Measurements from ENCODE around the gene CARD14.
"Not testable (repeated sequence)": the region's sequence is repeated elsewhere in the genome, so short reads cannot be mapped to it uniquely, and the experiment has no call there.

Gene CARD14

GRCh38 chr17:80248001-80248893, 78.4 kb downstream of the CARD14 start:
- no peak overlapping the region for H3K4me3 Mint-ChIP-seq
- peaks cover 11% of the 10 kb centered on the region for H3K4me1 Mint-ChIP-seq (ENCODE audit: low read depth)
- H3K36me3 Mint-ChIP-seq (ENCODE audit: low read depth) = no peaks in the 10 kb centered on the region
- no peaks in the 10 kb centered on the region for H3K9me3 Mint-ChIP-seq
- no peak overlapping the region for H3K27ac Mint-ChIP-seq
- no peaks in the 10 kb centered on the region for H3K27me3 Mint-ChIP-seq

- Mint-ChIP-seq H3K27ac (no peak overlapping the region), H3K9me3 (no peaks in the 10 kb centered on the region), H3K27me3 (no peaks in the 10 kb centered on the region), H3K4me1 (ENCODE audit: low read depth) (peaks cover 20% of the 10 kb centered on the region), H3K36me3 (ENCODE audit: low read depth) (no peaks in the 10 kb centered on the region), H3K4me3 (no peak overlapping the region)
Observed at GRCh38 chr17:80248894-80249710, 79.3 kb downstream of the CARD14 start.

- Mint-ChIP-seq H3K4me1 (ENCODE audit: low read depth) (peaks cover 44% of the 10 kb centered on the region), H3K9me3 (no peaks in the 10 kb centered on the region), H3K27me3 (no peaks in the 10 kb centered on the region), H3K36me3 (ENCODE audit: low read depth) (no peaks in the 10 kb centered on the region), H3K27ac (no peak overlapping the region), H3K4me3 (no peak overlapping the region)
Observed at GRCh38 chr17:80251966-80252365, 82.1 kb downstream of the CARD14 start.

- H3K36me3 Mint-ChIP-seq (ENCODE audit: low read depth) = no peaks in the 10 kb centered on the region
- peaks cover 51% of the 10 kb centered on the region for H3K4me1 Mint-ChIP-seq (ENCODE audit: low read depth)
- no peaks in the 10 kb centered on the region for H3K27me3 Mint-ChIP-seq
- no peak overlapping the region for H3K4me3 Mint-ChIP-seq
- no peaks in the 10 kb centered on the region for H3K9me3 Mint-ChIP-seq
- peak overlapping the region; percentile 40 for H3K27ac Mint-ChIP-seq
Observed at GRCh38 chr17:80252871-80253270, 83.0 kb downstream of the CARD14 start.

- H3K27me3 Mint-ChIP-seq = no peaks in the 10 kb centered on the region
- H3K4me1 Mint-ChIP-seq (ENCODE audit: low read depth) = peaks cover 60% of the 10 kb centered on the region
- no peaks in the 10 kb centered on the region for H3K36me3 Mint-ChIP-seq (ENCODE audit: low read depth)
- no peak overlapping the region for H3K4me3 Mint-ChIP-seq
- H3K27ac Mint-ChIP-seq = peak overlapping the region; percentile 87
- H3K9me3 Mint-ChIP-seq = no peaks in the 10 kb centered on the region
Observed at GRCh38 chr17:80253631-80254395, 84.0 kb downstream of the CARD14 start.

GRCh38 chr17:80254396-80255251, 84.8 kb downstream of the CARD14 start:
- Mint-ChIP-seq H3K27me3 (no peaks in the 10 kb centered on the region), H3K4me1 (ENCODE audit: low read depth) (peaks cover 68% of the 10 kb centered on the region), H3K27ac (peak overlapping the region; percentile 87), H3K36me3 (ENCODE audit: low read depth) (no peaks in the 10 kb centered on the region), H3K4me3 (peak overlapping the region; percentile 65), H3K9me3 (no peaks in the 10 kb centered on the region)

- Mint-ChIP-seq H3K9me3 (no peaks in the 10 kb centered on the region), H3K27me3 (no peaks in the 10 kb centered on the region), H3K4me1 (ENCODE audit: low read depth) (peaks cover 71% of the 10 kb centered on the region), H3K4me3 (no peak overlapping the region), H3K36me3 (ENCODE audit: low read depth) (no peaks in the 10 kb centered on the region), H3K27ac (peak overlapping the region; percentile 87)
Observed at GRCh38 chr17:80256034-80256350, 86.2 kb downstream of the CARD14 start.

GRCh38 chr17:80257716-80258213, 87.9 kb downstream of the CARD14 start:
- Mint-ChIP-seq H3K27me3 (no peaks in the 10 kb centered on the region), H3K4me1 (ENCODE audit: low read depth) (peaks cover 79% of the 10 kb centered on the region), H3K4me3 (no peak overlapping the region), H3K27ac (peak overlapping the region; percentile 89), H3K36me3 (ENCODE audit: low read depth) (no peaks in the 10 kb centered on the region), H3K9me3 (no peaks in the 10 kb centered on the region)

- H3K27ac Mint-ChIP-seq = peak overlapping the region; percentile 89
Observed at GRCh38 chr17:80258296-80258695, 88.5 kb downstream of the CARD14 start.

More at GRCh38 chr17:80258296-80258695, 88.5 kb downstream of the CARD14 start:
- H3K36me3 Mint-ChIP-seq (ENCODE audit: low read depth); H3K27me3 Mint-ChIP-seq; H3K9me3 Mint-ChIP-seq: not testable (repeated sequence)
- Mint-ChIP-seq H3K4me3 (peak overlapping the region; percentile 54), H3K4me1 (ENCODE audit: low read depth) (peaks cover 79% of the 10 kb centered on the region)

All from stimulated activated naive CD8-positive, alpha-beta T cell treated with anti-CD3 and anti-CD28 coated beads, Interleukin-15, Interleukin-2, amounts not matched to agents 100 ng/mL and 50 ng/mL, for 24 hours (primary cell).